HepG2 (cell line): ENCODE measurements around the gene SREBF1. TPM values are rescaled to one million over a fixed set of nuclear protein-coding genes. Genes with fewer than 3 reads are reported as not detected.

ENCODE experiments used
- ATAC-seq: fragments of 200-7000 bp; cut with Tn5 transposase; 3 replicates; pipeline ENCODE4 v1.9.1; 2020; ENCODE audit warnings: mild to moderate bottlenecking, moderate library complexity
- BruUV-seq: library from RNA; stranded (reverse); fragments of 400-500 nt; replicated peaks from 2 replicates; lab custom pipeline; 2021; lab: Mats Ljungman, UMichigan
- CTCF ChIA-PET: fragments of 300-600 bp; formaldehyde crosslinking; extraction: SDS; loops from one replicate; lab custom pipeline; 2021; ENCODE audit warnings: low total read pairs, inconsistent platforms, low intra/inter-chr PET ratio; lab: Yijun Ruan, JAX
- POLR2A ChIA-PET: fragments of 350-600 bp; sonication (Branson Sonifier 250); formaldehyde crosslinking; loops from one replicate; lab custom pipeline; 2020; ENCODE audit warnings: antibody characterized with exemption, inconsistent platforms; lab: Yijun Ruan, JAX
- DNase-seq: peaks from one replicate; pipeline ENCODE4 v3.0.0-alpha.2; 2015; ENCODE audit warnings: low spot score
- FAIRE-seq: peaks from 3 replicates; lab custom pipeline; 2011; peaks lifted over from hg19 to GRCh38; lab: Jason Lieb, UNC
- H2AFZ ChIP-seq: one replicate; pipeline ENCODE4 v1.6.1; 2011; ENCODE audit warnings: low read length, inconsistent platforms
- H3K27ac ChIP-seq: fragments of 300-600 bp; 3 replicates; pipeline ENCODE4 v1.8.0; 2011; ENCODE audit warnings: mixed run types, mild to moderate bottlenecking, mixed read lengths, low read length, inconsistent platforms; ENCODE audit not compliant: insufficient read depth; ENCODE audit errors: extremely low read length
- H3K27me3 ChIP-seq, 2 experiments: fragments of 200-600 bp in 1 of 2; 2 replicates in 1 of 2; 3 replicates in 1 of 2; pipeline versions ENCODE4 v1.6.0 to v1.8.0; 2011; ENCODE audit warnings: low read length in 2 of 2, mild to moderate bottlenecking in 2 of 2, moderate library complexity in 2 of 2, inconsistent platforms in 1 of 2; ENCODE audit not compliant: insufficient read depth in 2 of 2, control insufficient read depth in 1 of 2
- H3K36me3 ChIP-seq, 2 experiments: fragments of 200-600 bp in 1 of 2; replicated peaks in 1 of 2; 2 replicates in 1 of 2; 3 replicates in 1 of 2; pipeline versions ENCODE4 v1.5.1 to v1.8.0; 2011; ENCODE audit warnings: low read length in 2 of 2, inconsistent platforms in 1 of 2; ENCODE audit not compliant: insufficient read depth in 2 of 2, control insufficient read depth in 1 of 2
- H3K4me1 ChIP-seq: 2 replicates; pipeline ENCODE4 v1.5.1; 2012; ENCODE audit warnings: low read length, inconsistent platforms; ENCODE audit not compliant: insufficient read depth
- H3K4me2 ChIP-seq: 2 replicates; pipeline ENCODE4 v1.6.0; 2011; ENCODE audit warnings: low read depth, low read length, inconsistent platforms
- H3K4me3 ChIP-seq, 3 experiments: fragments of 200-600 bp in 1 of 3; sonication (generic), shearing (Covaris generic) in 1 of 3; replicated peaks in 1 of 3; 2 replicates each; pipeline ENCODE4 v1.5.1; 2011 to 2016; ENCODE audit warnings: low read length in 3 of 3, inconsistent platforms in 2 of 3, low read depth in 2 of 3, mild to moderate bottlenecking in 2 of 3, control low read depth in 1 of 3, mixed read lengths in 1 of 3; ENCODE audit not compliant: insufficient read depth in 1 of 3
- H3K79me2 ChIP-seq: one replicate; pipeline ENCODE4 v1.6.1; 2011; ENCODE audit warnings: low read length, inconsistent platforms; ENCODE audit not compliant: insufficient read depth
- H3K9ac ChIP-seq: 2 replicates; pipeline ENCODE4 v1.6.0; 2011; ENCODE audit warnings: mild to moderate bottlenecking, low read depth, low read length, inconsistent platforms; ENCODE audit not compliant: insufficient read depth
- H3K9me3 ChIP-seq: 2 replicates; pipeline ENCODE4 v1.5.1; 2012; ENCODE audit warnings: mild to moderate bottlenecking, low read length
- H4K20me1 ChIP-seq: 2 replicates; pipeline ENCODE4 v1.6.0; 2011; ENCODE audit warnings: inconsistent platforms, mild to moderate bottlenecking, low read length, moderate library complexity; ENCODE audit not compliant: insufficient read depth
- IKZF1 ChIP-seq: fragments of 450-650 bp; IDR thresholded peaks from 2 replicates; pipeline ENCODE4 v1.7.1; 2016
- KDM2A ChIP-seq: sonication (generic); formaldehyde crosslinking; IDR thresholded peaks from 2 replicates; pipeline ENCODE4 v1.4.0; 2020; ENCODE audit warnings: low read depth, missing genetic modification reagents, borderline replicate concordance
- NFKB2 ChIP-seq: sonication (generic); formaldehyde crosslinking; IDR thresholded peaks from 2 replicates; pipeline ENCODE4 v1.4.0; 2020; ENCODE audit warnings: missing genetic modification reagents, borderline replicate concordance
- PCBP1 ChIP-seq: fragments of 200-400 bp; formaldehyde crosslinking; IDR thresholded peaks from 2 replicates; pipeline ENCODE4 v1.6.1; 2017; ENCODE audit warnings: mild to moderate bottlenecking, low read depth, low read length, borderline replicate concordance
- WGBS: methylation state at CpG from one replicate; pipeline ENCODE4 v1.1.6; 2017; ENCODE audit warnings: low lambda C conversion rate; 5-methylcytosine and 5-hydroxymethylcytosine counted together
- in situ Hi-C: cut with HindIII; loops from 2 replicates; pipeline ENCODE4 v1.10.0; 2017; ENCODE audit warnings: low pct_unique_long_range_greater_than_20kb; ENCODE audit not compliant: extremely low pct_ligation_motif_present
- intact Hi-C: fragments of 100-400 bp; cut with micrococcal nuclease; formaldehyde crosslinking; loops from one replicate; pipeline ENCODE4 v1.10.0; 2022; ENCODE audit not compliant: unreplicated experiment
- polyA plus RNA-seq, 8 experiments: library from polyadenylated mRNA; depleted of rRNA in 3 of 8; stranded (reverse) in 7 of 8; unstranded in 1 of 8; fragments of >200 nt; fragmentation: Illumina TruSeq in 4 of 8; extraction: Trizol in 4 of 8; gene quantifications; 2 replicates each; pipeline versions ENCODE4 v1.2.1 to v1.2.3, GENCODE V29; 2011 to 2016; ENCODE audit warnings: low read depth in 4 of 8, missing spikeins in 1 of 8, mixed read lengths in 1 of 8; ENCODE audit not compliant: insufficient read depth in 1 of 8
- total RNA-seq, 5 experiments: library from RNA; depleted of rRNA; stranded (reverse); fragments of >200 nt; fragmentation: Illumina TruSeq; extraction: Trizol; gene quantifications; 2 replicates each; pipeline ENCODE4 v1.2.3, GENCODE V29; 2016; ENCODE audit warnings: low read depth in 1 of 5
- TF ChIP-seq, protein P1 (sequence below): sonication (generic); formaldehyde crosslinking; IDR thresholded peaks from 2 replicates; pipeline ENCODE4 v1.5.1; 2020; ENCODE audit warnings: missing genetic modification reagents, mild to moderate bottlenecking, borderline replicate concordance
- TF ChIP-seq, protein P2 (sequence below): sonication (generic); formaldehyde crosslinking; IDR thresholded peaks from 2 replicates; pipeline ENCODE4 v1.8.1; 2022; ENCODE audit warnings: mild to moderate bottlenecking, missing genetic modification reagents

The SREBF1 gene
- total and polyA plus RNA-seq, 2 of the 13 experiments (the other 11 are each of a cell fraction or from before 2014, with no cell fraction given), result 34.3 to 38.0 TPM

DNA sequence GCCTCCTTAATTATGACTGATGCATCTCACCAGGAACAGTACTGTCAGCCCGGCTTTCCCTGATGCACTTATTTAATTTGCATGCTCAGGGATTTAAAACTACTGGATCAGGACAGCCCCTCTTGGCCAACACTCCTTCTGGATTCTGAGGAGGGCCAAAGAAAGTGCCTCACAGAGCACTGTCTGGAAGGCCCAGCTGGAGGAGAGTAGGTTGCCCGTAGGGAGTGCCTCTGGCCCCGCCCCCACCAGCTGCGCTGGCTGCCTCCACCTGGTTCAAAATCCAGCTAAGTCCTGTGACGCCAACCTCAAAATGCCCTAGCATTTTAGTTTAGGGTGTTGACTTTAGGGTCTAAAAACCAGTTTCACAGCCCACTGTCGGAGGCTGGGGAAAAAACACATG, 49.4 kb upstream of the SREBF1 start:
- no peak overlapping the region for H3K4me3 ChIP-seq
- H3K9ac ChIP-seq, result no peak overlapping the region
- no TSS peak for BruUV-seq
- intact Hi-C loops (no loop called here), in situ Hi-C loops (no loop called here)
- H3K27ac ChIP-seq, result no peak overlapping the region
- H3K36me3 ChIP-seq, result no peaks in the 10 kb centered on the region; a peak in 1 of 5 replicates
- H3K79me2 ChIP-seq, result no peaks in the 10 kb centered on the region
- 84% methylated on average over 4 of the region's 6 CpGs for WGBS
- no peak overlapping the region for H2AFZ ChIP-seq
- CTCF ChIA-PET, result no interaction called here
- POLR2A ChIA-PET, result no interaction called here
- H4K20me1 ChIP-seq, result 0 out of 2 replicates have a peak, but pooled peaks cover under 1% of the 10 kb centered on the region
- H3K4me1 ChIP-seq, result no peaks in the 10 kb centered on the region
- no peak overlapping the region for H3K4me2 ChIP-seq
- no peak for DNase-seq
- FAIRE-seq, result no peak
- no peak for ATAC-seq
- H3K27me3 ChIP-seq, result no peaks in the 10 kb centered on the region
- TF ChIP-seq, protein P1, sequence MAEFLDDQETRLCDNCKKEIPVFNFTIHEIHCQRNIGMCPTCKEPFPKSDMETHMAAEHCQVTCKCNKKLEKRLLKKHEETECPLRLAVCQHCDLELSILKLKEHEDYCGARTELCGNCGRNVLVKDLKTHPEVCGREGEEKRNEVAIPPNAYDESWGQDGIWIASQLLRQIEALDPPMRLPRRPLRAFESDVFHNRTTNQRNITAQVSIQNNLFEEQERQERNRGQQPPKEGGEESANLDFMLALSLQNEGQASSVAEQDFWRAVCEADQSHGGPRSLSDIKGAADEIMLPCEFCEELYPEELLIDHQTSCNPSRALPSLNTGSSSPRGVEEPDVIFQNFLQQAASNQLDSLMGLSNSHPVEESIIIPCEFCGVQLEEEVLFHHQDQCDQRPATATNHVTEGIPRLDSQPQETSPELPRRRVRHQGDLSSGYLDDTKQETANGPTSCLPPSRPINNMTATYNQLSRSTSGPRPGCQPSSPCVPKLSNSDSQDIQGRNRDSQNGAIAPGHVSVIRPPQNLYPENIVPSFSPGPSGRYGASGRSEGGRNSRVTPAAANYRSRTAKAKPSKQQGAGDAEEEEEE, result no peak
- TF ChIP-seq IKZF1 (no peak), NFKB2 (CRISPR knock-in tag) (no peak), PCBP1 (no peak), KDM2A (CRISPR knock-in tag) (no peak)
- TF ChIP-seq, protein P2, sequence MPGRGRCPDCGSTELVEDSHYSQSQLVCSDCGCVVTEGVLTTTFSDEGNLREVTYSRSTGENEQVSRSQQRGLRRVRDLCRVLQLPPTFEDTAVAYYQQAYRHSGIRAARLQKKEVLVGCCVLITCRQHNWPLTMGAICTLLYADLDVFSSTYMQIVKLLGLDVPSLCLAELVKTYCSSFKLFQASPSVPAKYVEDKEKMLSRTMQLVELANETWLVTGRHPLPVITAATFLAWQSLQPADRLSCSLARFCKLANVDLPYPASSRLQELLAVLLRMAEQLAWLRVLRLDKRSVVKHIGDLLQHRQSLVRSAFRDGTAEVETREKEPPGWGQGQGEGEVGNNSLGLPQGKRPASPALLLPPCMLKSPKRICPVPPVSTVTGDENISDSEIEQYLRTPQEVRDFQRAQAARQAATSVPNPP, result no peak
- TF ChIP-seq, all 625 proteins: peak for 0
- no peaks in the 10 kb centered on the region for H3K9me3 ChIP-seq
